H1 (cell line): ENCODE results near the gene CAMK2A. TPM values are rescaled to one million over a fixed set of nuclear protein-coding genes. Genes with fewer than 3 reads are reported as not detected.

Source experiments
- CTCF ChIA-PET: fragments of 300-600 bp; sonication (Branson Sonifier 250); formaldehyde crosslinking; loops from one replicate; lab custom pipeline; 2021; ENCODE audit not compliant: partially characterized antibody; lab: Charles Lee
- POLR2A ChIA-PET: fragments of 300-600 bp; sonication (Branson Sonifier 250); formaldehyde crosslinking; loops from one replicate; lab custom pipeline; 2021; ENCODE audit warnings: inconsistent platforms; ENCODE audit not compliant: partially characterized antibody; lab: Charles Lee
- DNase-seq, 2 experiments: peaks; one replicate each; pipeline versions ENCODE4 v3.0.0 to v3.0.0-alpha.2; 2010 to 2022; ENCODE audit warnings: low spot score in 2 of 2, low read depth in 1 of 2, mixed read lengths in 1 of 2
- FAIRE-seq: peaks from 2 replicates; lab custom pipeline; 2011; peaks lifted over from hg19 to GRCh38; lab: Jason Lieb, UNC
- H2AFZ ChIP-seq: 2 replicates; pipeline ENCODE4 v1.8.1; 2012; ENCODE audit warnings: low read length, inconsistent platforms
- H2AK5ac ChIP-seq: 2 replicates; pipeline ENCODE4 v1.6.1; 2013; ENCODE audit warnings: low read depth, low read length
- H2BK120ac ChIP-seq: replicated peaks from 2 replicates; pipeline ENCODE3; 2013; ENCODE audit warnings: low read depth, low read length, inconsistent platforms
- H2BK12ac ChIP-seq: 2 replicates; pipeline ENCODE4 v1.6.1; 2013; ENCODE audit warnings: low read depth, low read length
- H2BK15ac ChIP-seq: 2 replicates; pipeline ENCODE4 v1.6.1; 2013; ENCODE audit warnings: low read length
- H2BK20ac ChIP-seq: 2 replicates; pipeline ENCODE4 v1.6.1; 2013; ENCODE audit warnings: low read length
- H2BK5ac ChIP-seq: 2 replicates; pipeline ENCODE4 v1.6.1; 2013; ENCODE audit warnings: low read depth, low read length
- H3K14ac ChIP-seq: 2 replicates; pipeline ENCODE4 v1.6.1; 2013; ENCODE audit warnings: inconsistent platforms; ENCODE audit not compliant: insufficient read length
- H3K18ac ChIP-seq: 2 replicates; pipeline ENCODE4 v1.6.1; 2013; ENCODE audit warnings: low read length; ENCODE audit errors: extremely low read depth
- H3K23ac ChIP-seq: 2 replicates; pipeline ENCODE4 v1.6.1; 2013; ENCODE audit warnings: inconsistent platforms; ENCODE audit not compliant: insufficient read length
- H3K23me2 ChIP-seq: 2 replicates; pipeline ENCODE4 v1.6.1; 2013; ENCODE audit warnings: low read depth, low read length
- H3K27ac ChIP-seq: 2 replicates; pipeline ENCODE4 v1.6.1; 2011; ENCODE audit warnings: low read depth, low read length, inconsistent platforms
- H3K27me3 ChIP-seq, 4 experiments: replicated peaks in 1 of 4; 1 replicate in 1 of 4; 2 replicates in 3 of 4; pipeline versions ENCODE4 v1.6.1 to v1.8.1; 2011 to 2013; ENCODE audit warnings: low read length in 3 of 4, mild to moderate bottlenecking in 3 of 4, inconsistent platforms in 2 of 4, mixed read lengths in 2 of 4, moderate library complexity in 1 of 4; ENCODE audit not compliant: control insufficient read depth in 3 of 4, insufficient read depth in 3 of 4; ENCODE audit errors: extremely low read depth in 1 of 4
- H3K36me3 ChIP-seq, 4 experiments: 2 replicates each; pipeline versions ENCODE4 v1.6.1 to v1.8.1; 2011 to 2013; ENCODE audit warnings: mild to moderate bottlenecking in 4 of 4, low read length in 3 of 4, moderate library complexity in 2 of 4, control low read depth in 1 of 4, inconsistent platforms in 1 of 4; ENCODE audit not compliant: insufficient read depth in 4 of 4, control insufficient read depth in 2 of 4
- H3K4ac ChIP-seq: replicated peaks from 2 replicates; pipeline ENCODE3; 2013; ENCODE audit warnings: low read length, low read depth, mixed read lengths, inconsistent platforms; ENCODE audit not compliant: insufficient read length
- H3K4me1 ChIP-seq, 4 experiments: replicated peaks in 1 of 4; 1 replicate in 1 of 4; 2 replicates in 3 of 4; pipeline versions ENCODE4 v1.6.1 to v1.8.1; 2011 to 2013; ENCODE audit warnings: low read length in 3 of 4, inconsistent platforms in 2 of 4, mixed read lengths in 1 of 4; ENCODE audit not compliant: insufficient read depth in 4 of 4, control insufficient read depth in 3 of 4
- H3K4me2 ChIP-seq, 2 experiments: 2 replicates each; pipeline versions ENCODE4 v1.6.1 to v1.8.1; 2011 to 2013; ENCODE audit warnings: low read depth in 2 of 2, low read length in 2 of 2, control low read depth in 1 of 2, inconsistent platforms in 1 of 2, mild to moderate bottlenecking in 1 of 2; ENCODE audit not compliant: insufficient read depth in 1 of 2
- H3K4me3 ChIP-seq, 4 experiments: fragments of 200-600, 300-600 bp in 1 of 4; sonication (generic), shearing (Covaris generic), sonication (Bioruptor Twin) in 1 of 4; 2 replicates each; pipeline versions ENCODE4 v1.5.1 to v1.8.1; 2011 to 2016; ENCODE audit warnings: low read length in 4 of 4, low read depth in 3 of 4, control low read depth in 2 of 4, inconsistent platforms in 2 of 4, mild to moderate bottlenecking in 2 of 4, mixed read lengths in 1 of 4, moderate library complexity in 1 of 4; ENCODE audit not compliant: insufficient read depth in 2 of 4; ENCODE audit errors: extremely low read depth in 1 of 4
- H3K56ac ChIP-seq: replicated peaks from 2 replicates; pipeline ENCODE3; 2013; ENCODE audit warnings: low read depth, mild to moderate bottlenecking, mixed read lengths, low read length, inconsistent platforms; ENCODE audit not compliant: insufficient read length
- H3K79me1 ChIP-seq: 2 replicates; pipeline ENCODE4 v1.6.1; 2013; ENCODE audit warnings: low read depth, low read length, control low read depth
- H3K79me2 ChIP-seq, 2 experiments: 2 replicates each; pipeline versions ENCODE4 v1.6.1 to v1.8.1; 2012 to 2013; ENCODE audit warnings: low read length in 2 of 2, mild to moderate bottlenecking in 2 of 2, inconsistent platforms in 1 of 2; ENCODE audit not compliant: insufficient read depth in 2 of 2, control insufficient read depth in 1 of 2
- H3K9ac ChIP-seq, 4 experiments: replicated peaks in 1 of 4; 1 replicate in 1 of 4; 2 replicates in 3 of 4; pipeline versions ENCODE4 v1.6.1 to v1.8.1; 2011 to 2013; ENCODE audit warnings: low read depth in 3 of 4, low read length in 3 of 4, control low read depth in 2 of 4, mild to moderate bottlenecking in 2 of 4, moderate library complexity in 2 of 4, inconsistent platforms in 1 of 4; ENCODE audit errors: extremely low read depth in 1 of 4
- H3K9me3 ChIP-seq, 2 experiments: 2 replicates each; pipeline versions ENCODE4 v1.6.1 to v1.8.1; 2012 to 2013; ENCODE audit warnings: mild to moderate bottlenecking in 2 of 2, moderate library complexity in 2 of 2, control low read depth in 1 of 2, inconsistent platforms in 1 of 2, low read depth in 1 of 2, low read length in 1 of 2, mixed read lengths in 1 of 2; ENCODE audit not compliant: insufficient read depth in 2 of 2
- H4K20me1 ChIP-seq, 2 experiments: replicated peaks in 1 of 2; 2 replicates each; pipeline versions ENCODE3 to v1.8.1; 2011 to 2013; ENCODE audit warnings: inconsistent platforms in 2 of 2, low read length in 2 of 2, mild to moderate bottlenecking in 1 of 2; ENCODE audit not compliant: insufficient read depth in 2 of 2, control insufficient read depth in 1 of 2
- H4K5ac ChIP-seq: 2 replicates; pipeline ENCODE4 v1.6.1; 2013; ENCODE audit warnings: low read length, low read depth, mixed read lengths, inconsistent platforms; ENCODE audit not compliant: insufficient read length
- H4K8ac ChIP-seq: 2 replicates; pipeline ENCODE4 v1.8.0; 2013; ENCODE audit warnings: mild to moderate bottlenecking, moderate library complexity, low read length, inconsistent platforms; ENCODE audit not compliant: insufficient read depth; ENCODE audit errors: extremely low read depth
- H4K91ac ChIP-seq: replicated peaks from 2 replicates; pipeline ENCODE3; 2013; ENCODE audit warnings: low read length, mixed read lengths, inconsistent platforms; ENCODE audit not compliant: insufficient read length
- CBX5 ChIP-seq: fragments of 300-800, 300-1000 bp; sonication (generic); IDR thresholded peaks from 2 replicates; pipeline ENCODE4 v1.7.1; 2016; ENCODE audit warnings: antibody characterized with exemption, low read length, low read depth
- CHD2 ChIP-seq: IDR thresholded peaks from 2 replicates; pipeline ENCODE4 v1.6.1; 2012; ENCODE audit warnings: low read length, improper control_type of control experiment
- CREB1 ChIP-seq: IDR thresholded peaks from 2 replicates; pipeline ENCODE4 v1.6.1; 2012; ENCODE audit warnings: inconsistent platforms
- EP300 ChIP-seq, 2 experiments: IDR thresholded peaks; 1 replicate in 1 of 2; 2 replicates in 1 of 2; pipeline ENCODE4 v1.6.1; 2011 to 2012; ENCODE audit warnings: low read depth in 2 of 2, low read length in 2 of 2, mild to moderate bottlenecking in 2 of 2, borderline replicate concordance in 1 of 2, inconsistent platforms in 1 of 2, moderate library complexity in 1 of 2
- MAX ChIP-seq: IDR thresholded peaks from 2 replicates; pipeline ENCODE4 v1.6.1; 2012; ENCODE audit warnings: inconsistent platforms
- NANOG ChIP-seq: IDR thresholded peaks from 2 replicates; pipeline ENCODE4 v1.6.1; 2011; ENCODE audit warnings: low read length, low read depth, mild to moderate bottlenecking, inconsistent platforms; ENCODE audit not compliant: insufficient read depth, poor library complexity, severe bottlenecking
- RFX5 ChIP-seq: IDR thresholded peaks from 2 replicates; pipeline ENCODE4 v1.6.1; 2011; ENCODE audit warnings: low read depth, low read length, improper control_type of control experiment, borderline replicate concordance
- RXRA ChIP-seq: IDR thresholded peaks from 2 replicates; pipeline ENCODE4 v1.6.1; 2011; ENCODE audit warnings: low read depth, mild to moderate bottlenecking, low read length, moderate library complexity; ENCODE audit not compliant: insufficient read depth
- SRF ChIP-seq: IDR thresholded peaks from 2 replicates; pipeline ENCODE4 v1.6.1; 2011; ENCODE audit warnings: mild to moderate bottlenecking, low read depth, low read length, moderate library complexity
- SUZ12 ChIP-seq: fragments of 200-600 bp; sonication (generic); IDR thresholded peaks from 2 replicates; pipeline ENCODE4 v1.6.1; 2012; ENCODE audit warnings: mild to moderate bottlenecking, inconsistent platforms, low read length, moderate library complexity, mixed read lengths
- WGBS, 2 experiments: shearing (Covaris generic) in 1 of 2; methylation state at CpG; one replicate each; pipeline versions ENCODE4 v1.1.6 to v1.1.7; 2013 to 2015; ENCODE audit warnings: low lambda C conversion rate in 2 of 2, mixed read lengths in 2 of 2, inconsistent platforms in 1 of 2, low coverage in 1 of 2, missing lambda C conversion rate in 1 of 2; ENCODE audit not compliant: insufficient replicate concordance in 2 of 2, insufficient coverage in 1 of 2, insufficient read length in 1 of 2; ENCODE audit errors: extremely low coverage in 1 of 2, missing lambda C conversion rate in 1 of 2; 5-methylcytosine and 5-hydroxymethylcytosine counted together
- polyA plus RNA-seq, 7 experiments: library from polyadenylated mRNA; depleted of rRNA in 3 of 7; stranded (reverse) in 5 of 7; unstranded in 2 of 7; fragments of >200 nt in 5 of 7; fragments of 200-250 nt in 2 of 7; gene quantifications; 1 replicate in 5 of 7; 2 replicates in 1 of 7; 4 replicates in 1 of 7; pipeline versions ENCODE4 v1.2.1 to v1.2.3, GENCODE V29; 2011 to 2013; ENCODE audit warnings: missing spikeins in 2 of 7, mixed read lengths in 2 of 7
- total RNA-seq: library from RNA; stranded (reverse); fragmentation: NEBNext Ultra II Directional; extraction: Animal tissue kit (Norgen Biotek cat#: 25700); gene quantifications from 2 replicates; pipeline ENCODE4 v1.2.1, GENCODE V29; 2021
- TF ChIP-seq, protein P1 (sequence below): IDR thresholded peaks from 2 replicates; pipeline ENCODE4 v1.6.1; 2011; ENCODE audit warnings: low read depth, mild to moderate bottlenecking, low read length; ENCODE audit not compliant: insufficient read depth
- TF ChIP-seq, protein P2 (sequence below): IDR thresholded peaks from 2 replicates; pipeline ENCODE4 v1.6.1; 2012; ENCODE audit warnings: low read length, inconsistent platforms

The CAMK2A gene
- total and polyA plus RNA-seq, 2 of the 8 experiments (the other 6 are each of a cell fraction or from before 2014, with no cell fraction given) = 0.20 to 0.28 TPM

DNA sequence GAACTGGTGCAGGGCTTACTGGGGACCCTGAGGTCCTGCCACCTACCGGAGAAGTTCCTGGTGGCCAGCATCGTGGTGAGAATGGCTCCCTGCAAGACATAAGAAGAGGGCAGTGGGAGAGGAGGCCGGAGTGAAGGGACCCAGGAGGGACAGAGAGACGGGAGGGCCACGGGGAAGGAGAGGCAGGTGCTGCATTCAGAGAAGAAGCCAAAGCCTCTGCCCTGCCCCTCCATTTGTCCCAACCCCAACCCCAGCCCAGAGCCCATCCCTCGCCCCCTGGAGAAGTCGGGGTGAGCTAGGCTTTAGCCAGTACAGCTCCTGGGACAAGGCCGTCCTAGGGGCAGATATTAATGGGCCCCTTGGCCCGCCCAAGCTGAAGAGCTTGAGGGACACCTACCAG lies 41.8 kb downstream of the CAMK2A start:
- 85% methylated on average over 9 of the region's 9 CpGs; no CpG with 5 or more reads in 1 of the 2 experiments for WGBS, 2 experiments
- Histone ChIP-seq H3K79me2 (no peaks in the 10 kb centered on the region), H3K79me1 (no peaks in the 10 kb centered on the region), H2BK12ac (no peak overlapping the region), H2BK5ac (no peak overlapping the region), H3K9ac (no peak overlapping the region), H3K9me3 (no peaks in the 10 kb centered on the region), H2AK5ac (no peak overlapping the region), H3K27me3 (no peaks in the 10 kb centered on the region), H3K4me1 (no peaks in the 10 kb centered on the region), H3K23me2 (no peaks in the 10 kb centered on the region), H4K91ac (no peak overlapping the region), H3K4me2 (no peak overlapping the region), H2BK20ac (no peak overlapping the region), H4K8ac (peak overlapping the region; percentile 14; the same call in 1 of the 2 replicates), H2BK120ac (no peak overlapping the region), H3K27ac (no peak overlapping the region), H4K5ac (no peak overlapping the region), H3K4ac (no peak overlapping the region), H3K23ac (no peak overlapping the region), H3K56ac (no peak overlapping the region), H3K4me3 (no peak overlapping the region), H3K14ac (no peak overlapping the region), H4K20me1 (no peaks in the 10 kb centered on the region), H2AFZ (no peak overlapping the region), H3K18ac (no peak overlapping the region), H2BK15ac (no peak overlapping the region), H3K36me3 (no peaks in the 10 kb centered on the region)
- FAIRE-seq (no peak), DNase-seq (no peak)
- ChIA-PET POLR2A (no interaction called here), CTCF (interaction anchor here (0.6 to 2.6 kb wide), 10 partner anchors 14 to 105 kb away, joined by 3 to 10 read pairs (median 4); no protein-coding TSS in a partner anchor)
- TF ChIP-seq NANOG (no peak), SUZ12 (no peak), CHD2 (no peak), RXRA (no peak), RFX5 (no peak), CBX5 (no peak), MAX (no peak), EP300 (IDR thresholded peaks at IDR 0.05; ENCODE audit: borderline replicate concordance in 1 of 2, low read depth in 2 of 2, low read length in 2 of 2) (no peak), SRF (no peak), CREB1 (no peak)
- TF ChIP-seq, protein P1, sequence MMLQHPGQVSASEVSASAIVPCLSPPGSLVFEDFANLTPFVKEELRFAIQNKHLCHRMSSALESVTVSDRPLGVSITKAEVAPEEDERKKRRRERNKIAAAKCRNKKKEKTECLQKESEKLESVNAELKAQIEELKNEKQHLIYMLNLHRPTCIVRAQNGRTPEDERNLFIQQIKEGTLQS = no peak
- TF ChIP-seq, protein P2, sequence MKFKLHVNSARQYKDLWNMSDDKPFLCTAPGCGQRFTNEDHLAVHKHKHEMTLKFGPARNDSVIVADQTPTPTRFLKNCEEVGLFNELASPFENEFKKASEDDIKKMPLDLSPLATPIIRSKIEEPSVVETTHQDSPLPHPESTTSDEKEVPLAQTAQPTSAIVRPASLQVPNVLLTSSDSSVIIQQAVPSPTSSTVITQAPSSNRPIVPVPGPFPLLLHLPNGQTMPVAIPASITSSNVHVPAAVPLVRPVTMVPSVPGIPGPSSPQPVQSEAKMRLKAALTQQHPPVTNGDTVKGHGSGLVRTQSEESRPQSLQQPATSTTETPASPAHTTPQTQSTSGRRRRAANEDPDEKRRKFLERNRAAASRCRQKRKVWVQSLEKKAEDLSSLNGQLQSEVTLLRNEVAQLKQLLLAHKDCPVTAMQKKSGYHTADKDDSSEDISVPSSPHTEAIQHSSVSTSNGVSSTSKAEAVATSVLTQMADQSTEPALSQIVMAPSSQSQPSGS = no peak
